ENCODE measurements around the gene NPTX1. TPM values are rescaled to one million over a fixed set of nuclear protein-coding genes. Genes with fewer than 3 reads are reported as not detected.

NPTX1 gene
- total and polyA plus RNA-seq, 2 of the 13 experiments (the other 11 are each of a cell fraction or from before 2014, with no cell fraction given), result 0.01 TPM; not detected in 1

DNA sequence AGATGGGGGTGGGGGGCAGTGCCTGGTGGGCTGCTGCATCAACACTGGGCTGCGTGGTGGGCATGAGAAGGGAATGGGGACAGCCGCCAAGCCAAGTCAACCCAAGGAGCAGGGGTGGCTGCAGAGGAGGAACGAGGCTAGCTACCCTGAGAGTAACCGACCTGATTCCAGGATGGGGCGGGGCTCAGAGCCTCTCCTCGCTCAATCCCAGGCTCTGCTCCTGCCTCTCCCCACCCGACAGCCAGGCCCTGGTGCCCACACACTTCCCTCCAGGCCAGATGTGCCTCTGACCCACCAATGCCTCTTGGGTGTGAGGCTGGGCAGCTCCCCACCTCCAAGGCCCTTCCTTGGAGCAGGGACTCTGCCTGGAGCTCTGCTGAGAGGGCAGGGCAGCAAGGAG, 2.7 kb downstream of the NPTX1 start (continued):
- no peak for TF ChIP-seq NR1H2 (CRISPR knock-in tag; IDR thresholded peaks at IDR 0.05; ENCODE audit: borderline replicate concordance, low read depth)

DNA sequence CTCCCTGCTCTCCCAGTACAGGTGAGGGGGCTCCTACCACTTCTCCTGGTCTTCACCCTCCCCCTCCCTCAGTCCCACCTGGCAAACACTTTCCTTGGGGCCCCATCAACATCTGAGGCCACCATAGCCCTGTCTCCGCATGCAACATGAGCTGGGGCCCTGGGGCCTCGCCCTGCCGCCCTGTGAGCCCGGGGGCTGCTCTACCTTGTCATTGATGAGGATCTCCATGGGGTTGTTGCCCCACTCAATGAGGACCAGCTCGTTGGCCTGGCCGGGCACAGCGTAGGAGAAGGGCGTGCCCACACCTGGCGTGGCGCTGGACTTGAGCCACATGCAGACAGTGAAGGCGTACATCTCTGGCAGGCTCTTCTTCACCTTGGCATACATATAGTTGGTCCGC, 3.4 kb downstream of the NPTX1 start:
- POLR2A ChIA-PET, result interaction anchor here (2.0 kb wide), 1 partner anchor 18 kb away, joined by 10 read pairs; no protein-coding TSS in a partner anchor

More for the DNA sequence above, 3.4 kb downstream of the NPTX1 start:
- no TSS peak for BruUV-seq (replicated peaks)
- H3K4me2 ChIP-seq (ENCODE audit: low read depth, low read length), result no peak overlapping the region
- ATAC-seq (no peak), FAIRE-seq (no peak), DNase-seq (ENCODE audit: low spot score) (no peak)
- TF ChIP-seq NCOA2 (CRISPR knock-in tag; IDR thresholded peaks at IDR 0.05), result no peak
- no peak for TF ChIP-seq ZNF549 (CRISPR knock-in tag; IDR thresholded peaks at IDR 0.05)
- TF ChIP-seq, protein P1, sequence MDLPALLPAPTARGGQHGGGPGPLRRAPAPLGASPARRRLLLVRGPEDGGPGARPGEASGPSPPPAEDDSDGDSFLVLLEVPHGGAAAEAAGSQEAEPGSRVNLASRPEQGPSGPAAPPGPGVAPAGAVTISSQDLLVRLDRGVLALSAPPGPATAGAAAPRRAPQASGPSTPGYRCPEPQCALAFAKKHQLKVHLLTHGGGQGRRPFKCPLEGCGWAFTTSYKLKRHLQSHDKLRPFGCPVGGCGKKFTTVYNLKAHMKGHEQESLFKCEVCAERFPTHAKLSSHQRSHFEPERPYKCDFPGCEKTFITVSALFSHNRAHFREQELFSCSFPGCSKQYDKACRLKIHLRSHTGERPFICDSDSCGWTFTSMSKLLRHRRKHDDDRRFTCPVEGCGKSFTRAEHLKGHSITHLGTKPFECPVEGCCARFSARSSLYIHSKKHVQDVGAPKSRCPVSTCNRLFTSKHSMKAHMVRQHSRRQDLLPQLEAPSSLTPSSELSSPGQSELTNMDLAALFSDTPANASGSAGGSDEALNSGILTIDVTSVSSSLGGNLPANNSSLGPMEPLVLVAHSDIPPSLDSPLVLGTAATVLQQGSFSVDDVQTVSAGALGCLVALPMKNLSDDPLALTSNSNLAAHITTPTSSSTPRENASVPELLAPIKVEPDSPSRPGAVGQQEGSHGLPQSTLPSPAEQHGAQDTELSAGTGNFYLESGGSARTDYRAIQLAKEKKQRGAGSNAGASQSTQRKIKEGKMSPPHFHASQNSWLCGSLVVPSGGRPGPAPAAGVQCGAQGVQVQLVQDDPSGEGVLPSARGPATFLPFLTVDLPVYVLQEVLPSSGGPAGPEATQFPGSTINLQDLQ (CRISPR knock-in tag; IDR thresholded peaks at IDR 0.05), result no peak
- TF ChIP-seq HES4 (CRISPR knock-in tag; IDR thresholded peaks at IDR 0.05; ENCODE audit: borderline replicate concordance), result no peak
- TF ChIP-seq ZNF24 (IDR thresholded peaks at IDR 0.05), result no peak
- TF ChIP-seq ZNF577 (CRISPR knock-in tag; IDR thresholded peaks at IDR 0.05; ENCODE audit: borderline replicate concordance, low read depth), result no peak
- TF ChIP-seq CENPT (CRISPR knock-in tag; IDR thresholded peaks at IDR 0.05; ENCODE audit: low read depth), result no peak
- TF ChIP-seq, protein P2, sequence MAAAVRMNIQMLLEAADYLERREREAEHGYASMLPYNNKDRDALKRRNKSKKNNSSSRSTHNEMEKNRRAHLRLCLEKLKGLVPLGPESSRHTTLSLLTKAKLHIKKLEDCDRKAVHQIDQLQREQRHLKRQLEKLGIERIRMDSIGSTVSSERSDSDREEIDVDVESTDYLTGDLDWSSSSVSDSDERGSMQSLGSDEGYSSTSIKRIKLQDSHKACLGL (CRISPR knock-in tag; IDR thresholded peaks at IDR 0.05), result no peak
- TF ChIP-seq GATAD2A (CRISPR knock-in tag; IDR thresholded peaks at IDR 0.05), result no peak
- TF ChIP-seq GPN1 (CRISPR knock-in tag; IDR thresholded peaks at IDR 0.05; ENCODE audit: borderline replicate concordance), result no peak
- TF ChIP-seq PHF8 (CRISPR knock-in tag; IDR thresholded peaks at IDR 0.05), result no peak
- no peak for TF ChIP-seq ZNF652 (CRISPR knock-in tag; IDR thresholded peaks at IDR 0.05; ENCODE audit: borderline replicate concordance, low read depth)
- no peak for TF ChIP-seq ATF7-NPFF (CRISPR knock-in tag; IDR thresholded peaks at IDR 0.05; ENCODE audit: low read depth)
- TF ChIP-seq PHB2 (IDR thresholded peaks at IDR 0.05; ENCODE audit: partially characterized antibody), result no peak
- no peak for TF ChIP-seq MXI1 (IDR thresholded peaks at IDR 0.05; ENCODE audit: borderline replicate concordance, low read depth, low read length)
- TF ChIP-seq KDM5A (IDR thresholded peaks at IDR 0.05; ENCODE audit: borderline replicate concordance, low read length), result no peak
- TF ChIP-seq ZNF101 (CRISPR knock-in tag; IDR thresholded peaks at IDR 0.05; ENCODE audit: borderline replicate concordance, low read depth), result no peak
- TF ChIP-seq ZNF34 (CRISPR knock-in tag; IDR thresholded peaks at IDR 0.05; ENCODE audit: borderline replicate concordance), result no peak
- TF ChIP-seq ZNF556 (CRISPR knock-in tag; IDR thresholded peaks at IDR 0.05; ENCODE audit: borderline replicate concordance), result no peak
- no peak for TF ChIP-seq HNRNPUL1 (IDR thresholded peaks at IDR 0.05; ENCODE audit: low read depth, low read length)
- peaks cover 18% of the 10 kb centered on the region; the same call in 1 of the 2 replicates for H4K20me1 ChIP-seq (ENCODE audit: insufficient read depth, low read length)
- peaks cover 62 to 99% of the 10 kb centered on the region in 2 experiments for H3K27me3 ChIP-seq (ENCODE audit: control insufficient read depth in 1 of 2, insufficient read depth in 2 of 2, low read length in 2 of 2)
- no peak overlapping the region for H3K27ac ChIP-seq (ENCODE audit: extremely low read length, insufficient read depth, low read length)
- H3K4me3 ChIP-seq (replicated peaks in 1 of 3; ENCODE audit: insufficient read depth in 1 of 3, low read depth in 2 of 3, low read length in 3 of 3), result no peak overlapping the region
- H3K9ac ChIP-seq (ENCODE audit: insufficient read depth, low read depth, low read length), result no peak overlapping the region
- intact Hi-C loops (cut with micrococcal nuclease; ENCODE audit: unreplicated experiment), result no loop called here
- CTCF ChIA-PET (ENCODE audit: low intra/inter-chr PET ratio, low total read pairs), result no interaction called here
- no peaks in the 10 kb centered on the region for H3K9me3 ChIP-seq (ENCODE audit: low read length)
- H3K4me1 ChIP-seq (ENCODE audit: insufficient read depth, low read length), result peaks cover 21% of the 10 kb centered on the region
- no peaks in the 10 kb centered on the region for H3K36me3 ChIP-seq (replicated peaks in 1 of 2; ENCODE audit: control insufficient read depth in 1 of 2, insufficient read depth in 2 of 2, low read length in 2 of 2)
- no peak overlapping the region for H2AFZ ChIP-seq (ENCODE audit: low read length)
- in situ Hi-C loops (cut with HindIII; ENCODE audit: extremely low pct_ligation_motif_present, low pct_unique_long_range_greater_than_20kb), result no loop called here
- no peaks in the 10 kb centered on the region for H3K79me2 ChIP-seq (ENCODE audit: insufficient read depth, low read length)
- whole genome bisulfite sequencing (ENCODE audit: low lambda C conversion rate), result 27% methylated on average over 11 of the region's 12 CpGs
